ENCODE data around the gene SRD5A1. TPM values are rescaled to one million over a fixed set of nuclear protein-coding genes. Genes with fewer than 3 reads are reported as not detected.

The SRD5A1 gene
- total RNA-seq, 1 experiment from 2014 or later, result 24.7 TPM

GRCh38 chr5:6686501-6686900, 53.3 kb downstream of the SRD5A1 start:
- Histone ChIP-seq H3K4me2 (ENCODE audit: low read length) (no peak overlapping the region), H3K79me2 (ENCODE audit: insufficient read depth, low read length) (no peaks in the 10 kb centered on the region), H3K9me3 (ENCODE audit: control insufficient read depth in 1 of 2, insufficient read depth in 1 of 2, low read depth in 1 of 2, low read length in 2 of 2) (no peaks in the 10 kb centered on the region), H4K20me1 (ENCODE audit: insufficient read depth) (no peaks in the 10 kb centered on the region), H3K27ac (ENCODE audit: low read depth, low read length) (no peak overlapping the region), H3K27me3 (ENCODE audit: insufficient read depth, low read length) (peaks cover 19% of the 10 kb centered on the region; the same call in 1 of the 2 replicates), H3K9me2 (ENCODE audit: insufficient read depth) (no peaks in the 10 kb centered on the region), H3K36me3 (ENCODE audit: control insufficient read depth in 1 of 2, insufficient read depth in 2 of 2, low read length in 2 of 2) (no peaks in the 10 kb centered on the region), H3K4me3 (replicated peaks in 1 of 2; ENCODE audit: low read depth in 1 of 2, low read length in 2 of 2) (no peak overlapping the region), H3K9ac (ENCODE audit: low read length) (no peak overlapping the region), H3K4me1 (ENCODE audit: control insufficient read depth in 1 of 2, insufficient read depth in 2 of 2, low read length in 2 of 2) (peaks cover 0 to 4% of the 10 kb centered on the region in 2 experiments; a peak in 1 of 4 replicates), H2AFZ (ENCODE audit: low read depth, low read length, poor library complexity, severe bottlenecking) (no peak overlapping the region)
- ChIA-PET CTCF (no interaction called here), RAD21 (ENCODE audit: low non-redundant PET in 1 of 2, low total read pairs in 2 of 2, uncharacterized antibody in 2 of 2, unreplicated experiment in 2 of 2) (no interaction called here), POLR2A (no interaction called here)
- no peak for ATAC-seq
- no peak for DNase-seq (ENCODE audit: low read depth, low spot score)
- no TSS peak for BruUV-seq (replicated peaks)
- intact Hi-C loops (cut with micrococcal nuclease), result no loop called here
- TF ChIP-seq ZBTB33 (IDR thresholded peaks at IDR 0.05; ENCODE audit: extremely low read depth, insufficient replicate concordance, low read length), result no peak
- TF ChIP-seq SRF (IDR thresholded peaks at IDR 0.05; ENCODE audit: low read depth), result no peak
- TF ChIP-seq SIN3A (IDR thresholded peaks at IDR 0.05; ENCODE audit: low read depth), result no peak
- no peak for TF ChIP-seq EGR1 (IDR thresholded peaks at IDR 0.05; ENCODE audit: low read depth)
- no peak for TF ChIP-seq FOSL1 (IDR thresholded peaks at IDR 0.05; ENCODE audit: low read depth)
- TF ChIP-seq RAD21 (IDR thresholded peaks at IDR 0.05; ENCODE audit: low read depth), result no peak
- no peak for TF ChIP-seq ZNF274 (IDR thresholded peaks at IDR 0.05; ENCODE audit: low read depth, low read length)
- TF ChIP-seq CEBPB (IDR thresholded peaks at IDR 0.05; ENCODE audit: low read depth), result no peak
- no peak for TF ChIP-seq CBX3 (IDR thresholded peaks at IDR 0.05; ENCODE audit: low read depth)
- TF ChIP-seq, protein P1, sequence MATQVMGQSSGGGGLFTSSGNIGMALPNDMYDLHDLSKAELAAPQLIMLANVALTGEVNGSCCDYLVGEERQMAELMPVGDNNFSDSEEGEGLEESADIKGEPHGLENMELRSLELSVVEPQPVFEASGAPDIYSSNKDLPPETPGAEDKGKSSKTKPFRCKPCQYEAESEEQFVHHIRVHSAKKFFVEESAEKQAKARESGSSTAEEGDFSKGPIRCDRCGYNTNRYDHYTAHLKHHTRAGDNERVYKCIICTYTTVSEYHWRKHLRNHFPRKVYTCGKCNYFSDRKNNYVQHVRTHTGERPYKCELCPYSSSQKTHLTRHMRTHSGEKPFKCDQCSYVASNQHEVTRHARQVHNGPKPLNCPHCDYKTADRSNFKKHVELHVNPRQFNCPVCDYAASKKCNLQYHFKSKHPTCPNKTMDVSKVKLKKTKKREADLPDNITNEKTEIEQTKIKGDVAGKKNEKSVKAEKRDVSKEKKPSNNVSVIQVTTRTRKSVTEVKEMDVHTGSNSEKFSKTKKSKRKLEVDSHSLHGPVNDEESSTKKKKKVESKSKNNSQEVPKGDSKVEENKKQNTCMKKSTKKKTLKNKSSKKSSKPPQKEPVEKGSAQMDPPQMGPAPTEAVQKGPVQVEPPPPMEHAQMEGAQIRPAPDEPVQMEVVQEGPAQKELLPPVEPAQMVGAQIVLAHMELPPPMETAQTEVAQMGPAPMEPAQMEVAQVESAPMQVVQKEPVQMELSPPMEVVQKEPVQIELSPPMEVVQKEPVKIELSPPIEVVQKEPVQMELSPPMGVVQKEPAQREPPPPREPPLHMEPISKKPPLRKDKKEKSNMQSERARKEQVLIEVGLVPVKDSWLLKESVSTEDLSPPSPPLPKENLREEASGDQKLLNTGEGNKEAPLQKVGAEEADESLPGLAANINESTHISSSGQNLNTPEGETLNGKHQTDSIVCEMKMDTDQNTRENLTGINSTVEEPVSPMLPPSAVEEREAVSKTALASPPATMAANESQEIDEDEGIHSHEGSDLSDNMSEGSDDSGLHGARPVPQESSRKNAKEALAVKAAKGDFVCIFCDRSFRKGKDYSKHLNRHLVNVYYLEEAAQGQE (IDR thresholded peaks at IDR 0.05; ENCODE audit: low read depth), result no peak
- TF ChIP-seq MAX (IDR thresholded peaks at IDR 0.05), result no peak
- no peak for TF ChIP-seq POLR2AphosphoS5 (IDR thresholded peaks at IDR 0.05; ENCODE audit: low read depth, low read length)
- TF ChIP-seq JUND (IDR thresholded peaks at IDR 0.05), result no peak
- TF ChIP-seq CTCF (IDR thresholded peaks at IDR 0.05 in 2 of 3, conservative IDR thresholded peaks at IDR 0.05 in 1 of 3; ENCODE audit: borderline replicate concordance in 1 of 3, insufficient read depth in 1 of 3, low read depth in 2 of 3, low read length in 2 of 3), result no peak
- no peak for TF ChIP-seq ZFX (IDR thresholded peaks at IDR 0.05)
- no peak for TF ChIP-seq EZH2phosphoT487 (IDR thresholded peaks at IDR 0.05; ENCODE audit: borderline replicate concordance)

Data from HCT116 (cell line).